HG03196 (cell line): ENCODE data around the gene MAP3K7.
"Not testable (repeated sequence)": the region's sequence is repeated elsewhere in the genome, so short reads cannot be mapped to it uniquely, and the experiment has no call there.

ENCODE experiments used
- ATAC-seq: cut with Tn5 transposase; IDR thresholded peaks from one replicate; pipeline ENCODE4 v1.9.1; 2021; ENCODE audit not compliant: unreplicated experiment

The MAP3K7 gene

GRCh38 chr6:90578894-90579549 is 7.8 kb downstream of the MAP3K7 start:
- no peak for ATAC-seq

- ATAC-seq, result no peak
Measured at GRCh38 chr6:90575267-90575666, 11.6 kb downstream of the MAP3K7 start.

GRCh38 chr6:90574610-90575009 is 12.3 kb downstream of the MAP3K7 start:
- no peak for ATAC-seq

- no peak for ATAC-seq
Measured at GRCh38 chr6:90573624-90574023, 13.2 kb downstream of the MAP3K7 start.

GRCh38 chr6:90572856-90573255 is 14.0 kb downstream of the MAP3K7 start:
- no peak for ATAC-seq

GRCh38 chr6:90569223-90569622 is 17.6 kb downstream of the MAP3K7 start:
- ATAC-seq, result no peak

GRCh38 chr6:90567682-90568081 is 19.2 kb downstream of the MAP3K7 start:
- ATAC-seq, result not testable (repeated sequence)

GRCh38 chr6:90562341-90562740 is 24.5 kb downstream of the MAP3K7 start:
- ATAC-seq, result not testable (repeated sequence)

- ATAC-seq, result no peak
Measured at GRCh38 chr6:90559931-90560330, 26.9 kb downstream of the MAP3K7 start.

- ATAC-seq, result no peak
Measured at GRCh38 chr6:90557006-90557405, 29.9 kb downstream of the MAP3K7 start.

GRCh38 chr6:90547991-90548390 is 38.9 kb downstream of the MAP3K7 start:
- ATAC-seq, result no peak

- ATAC-seq, result no peak
Measured at GRCh38 chr6:90547079-90547478, 39.8 kb downstream of the MAP3K7 start.

GRCh38 chr6:90545448-90545847 is 41.4 kb downstream of the MAP3K7 start:
- no peak for ATAC-seq

- no peak for ATAC-seq
Measured at GRCh38 chr6:90544741-90545140, 42.1 kb downstream of the MAP3K7 start.

GRCh38 chr6:90544081-90544480 is 42.8 kb downstream of the MAP3K7 start:
- no peak for ATAC-seq

GRCh38 chr6:90541221-90541620 is 45.7 kb downstream of the MAP3K7 start:
- ATAC-seq, result no peak

- no peak for ATAC-seq
Measured at GRCh38 chr6:90538278-90539046, 48.4 kb downstream of the MAP3K7 start.

GRCh38 chr6:90537723-90538258 is 49.1 kb downstream of the MAP3K7 start:
- ATAC-seq, result peak; percentile 68

GRCh38 chr6:90537027-90537426 is 49.8 kb downstream of the MAP3K7 start:
- no peak for ATAC-seq

GRCh38 chr6:90536520-90536919 is 50.4 kb downstream of the MAP3K7 start:
- ATAC-seq, result no peak

GRCh38 chr6:90534337-90535025 is 52.4 kb downstream of the MAP3K7 start:
- no peak for ATAC-seq
